ENCODE data around the gene NSMF. TPM values are rescaled to one million over a fixed set of nuclear protein-coding genes. Genes with fewer than 3 reads are reported as not detected.

The NSMF gene
- total and polyA plus RNA-seq, 2 experiments from 2014 or later, result 20.3 to 103 TPM

GRCh38 chr9:137455359-137455991, 3.7 kb downstream of the NSMF start (continued):
- no peak for TF ChIP-seq ZNF462 (CRISPR knock-in tag; IDR thresholded peaks at IDR 0.05)

GRCh38 chr9:137454597-137455358, 4.4 kb downstream of the NSMF start:
- peaks cover 7% of the 10 kb centered on the region; the same call in 2 of the 3 replicates for H3K4me1 Mint-ChIP-seq
- no peaks in the 10 kb centered on the region; the same call in 1 of the 2 replicates for H4K20me1 ChIP-seq (replicated peaks; ENCODE audit: insufficient read depth)
- H3K79me2 ChIP-seq (replicated peaks; ENCODE audit: insufficient read depth), result no peaks in the 10 kb centered on the region
- no peaks in the 10 kb centered on the region for H3K9me2 ChIP-seq (ENCODE audit: insufficient read depth)
- peak overlapping the region; percentile 86 for H3K27ac Mint-ChIP-seq
- peaks cover 6% of the 10 kb centered on the region for H3K27me3 Mint-ChIP-seq (ENCODE audit: insufficient read depth, low read depth, poor library complexity)
- no peak overlapping the region for H2AFZ ChIP-seq
- H3K4me3 Mint-ChIP-seq, result peak overlapping the region; percentile 71
- 0 out of 2 replicates have a peak, but pooled peaks cover 3% of the 10 kb centered on the region for H3F3A ChIP-seq (replicated peaks; ENCODE audit: low read depth)
- H3K4me3 ChIP-seq, result peak overlapping the region; percentile 58
- H3K36me3 Mint-ChIP-seq (ENCODE audit: low read depth), result peaks cover 3% of the 10 kb centered on the region; the same call in 1 of the 3 replicates
- H3K4me2 ChIP-seq, result peak overlapping the region; percentile 83
- DNase-seq (ENCODE audit: low spot score) (peak; percentile 83), ATAC-seq (peak; percentile 48)
- H3K27ac ChIP-seq (ENCODE audit: low read depth), result 0 out of 2 replicates have a peak overlapping the region, but pooled peaks have one; percentile 69
- no peaks in the 10 kb centered on the region for H3K27me3 ChIP-seq (ENCODE audit: insufficient read depth)
- peaks cover 6% of the 10 kb centered on the region; the same call in 1 of the 2 replicates for H3K36me3 ChIP-seq (ENCODE audit: insufficient read depth)
- H3K4me1 ChIP-seq (ENCODE audit: insufficient read depth), result peaks cover 6% of the 10 kb centered on the region; the same call in 1 of the 2 replicates
- H3K9me3 Mint-ChIP-seq, result no peaks in the 10 kb centered on the region
- TF ChIP-seq ZNF462 (CRISPR knock-in tag; IDR thresholded peaks at IDR 0.05) (no peak), NANOG (IDR thresholded peaks at IDR 0.05; ENCODE audit: borderline replicate concordance) (no peak), EZH2phosphoT487 (IDR thresholded peaks at IDR 0.05; ENCODE audit: unreplicated experiment) (no peak), CREB1 (CRISPR knock-in tag; IDR thresholded peaks at IDR 0.05; ENCODE audit: low read depth) (no peak), STAT1 (IDR thresholded peaks at IDR 0.05; ENCODE audit: unreplicated experiment) (no peak), EZH2 (IDR thresholded peaks at IDR 0.05; ENCODE audit: low read depth, unreplicated experiment) (no peak)
